NOMO-1 (cell line): ENCODE data around the gene GPRC5B.

Source experiments
- DNase-seq, 2 experiments: peaks; one replicate each; lab custom pipeline; 2025; ENCODE audit not compliant: unreplicated experiment in 2 of 2; lab: John Stamatoyannopoulos, UW

The GPRC5B gene

DNA sequence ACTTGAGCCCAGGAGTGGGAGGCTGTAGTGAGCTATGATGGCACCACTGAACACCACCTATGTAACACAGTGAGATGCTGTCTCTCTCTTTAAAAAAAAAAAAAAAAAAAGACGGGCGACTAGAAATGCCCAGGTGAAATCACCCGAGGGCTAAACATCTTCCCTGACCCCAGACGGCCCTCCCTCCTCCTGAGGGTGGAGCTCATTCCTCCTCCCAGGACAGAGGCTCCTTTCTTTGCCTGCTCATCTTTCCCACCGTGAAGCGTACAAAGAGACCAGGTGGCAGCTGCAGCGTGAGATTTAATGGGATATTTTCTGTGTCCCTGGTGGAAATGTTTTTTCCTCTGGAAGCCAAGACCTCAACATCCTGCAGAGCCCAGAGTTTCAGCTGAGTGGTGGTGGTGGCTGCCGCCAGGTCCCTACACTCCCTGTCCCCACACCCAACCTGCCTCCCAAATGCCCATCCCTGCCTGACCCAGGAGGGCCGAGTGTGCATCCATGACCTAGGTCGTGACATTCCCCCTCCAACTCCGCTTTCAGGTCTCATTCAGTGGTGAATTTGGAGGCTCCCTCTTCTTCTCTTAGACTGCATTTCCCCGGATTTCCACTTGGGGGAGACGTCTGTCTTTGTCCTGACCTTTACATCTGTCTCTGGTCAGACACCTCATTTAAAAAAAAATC is 14.4 kb upstream of the GPRC5B start:
- DNase-seq = peak in 1 of 2 experiments; percentile 40

DNA sequence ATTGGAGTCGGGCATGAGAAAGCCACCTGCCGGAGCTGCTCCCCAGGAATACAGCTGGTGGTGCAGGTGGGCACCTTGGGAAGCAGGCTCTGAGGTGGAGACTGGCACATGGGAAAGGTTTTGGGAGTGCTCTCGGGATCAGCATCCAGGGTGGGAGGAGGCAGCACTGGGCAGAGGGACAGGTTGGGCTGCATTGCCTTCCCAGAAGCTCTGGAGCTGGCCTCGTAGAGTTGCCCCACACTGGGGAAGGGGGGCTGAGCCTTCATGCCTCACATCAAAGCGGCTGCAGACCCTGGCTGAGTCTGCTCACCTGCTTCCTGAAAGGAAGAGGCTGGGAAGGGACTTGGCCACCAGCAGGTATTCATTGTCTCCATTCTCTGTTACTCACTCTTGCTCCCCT is 13.5 kb upstream of the GPRC5B start:
- DNase-seq = no peak

DNA sequence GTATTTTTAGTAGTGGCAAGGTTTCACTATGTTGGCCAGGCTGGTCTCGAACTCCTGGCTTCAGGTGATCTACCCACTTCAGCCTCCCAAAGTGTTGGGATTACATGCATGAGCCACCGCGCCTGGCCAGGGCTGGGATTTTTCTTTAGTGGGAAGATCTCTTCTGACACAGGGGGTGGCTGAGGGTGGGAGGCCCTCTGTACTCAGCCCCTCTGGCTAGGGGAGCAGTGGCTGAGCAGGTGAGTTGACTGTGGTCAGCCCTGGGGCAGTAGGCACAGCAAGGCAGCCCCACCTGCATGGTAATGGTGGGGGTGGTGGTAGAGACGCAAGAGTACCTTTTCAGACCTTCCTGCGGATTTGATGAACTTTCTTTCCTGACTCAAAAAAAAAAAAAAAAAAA is 12.3 kb upstream of the GPRC5B start:
- DNase-seq = no peak

DNA sequence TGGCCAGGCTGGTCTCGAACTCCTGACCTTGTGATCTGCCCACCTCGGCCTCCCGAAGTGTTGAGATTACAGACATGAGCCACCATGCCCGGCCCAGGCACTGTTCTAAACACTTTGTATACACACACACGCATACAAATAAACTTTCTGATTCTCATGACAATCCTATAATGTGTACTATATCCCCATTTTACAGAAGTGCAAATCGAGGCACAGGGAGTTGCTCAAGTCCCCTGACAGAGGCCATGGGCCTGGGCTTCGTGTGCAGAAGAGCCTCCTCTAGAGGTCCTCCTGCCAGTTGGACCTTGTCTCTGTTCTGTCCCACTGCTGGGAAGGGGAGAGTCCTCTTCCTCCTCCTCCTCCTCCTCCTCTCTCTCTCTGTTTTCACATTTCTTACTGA is 9.9 kb upstream of the GPRC5B start:
- no peak for DNase-seq

GRCh38 chr16:19892902-19893301 is 8.3 kb upstream of the GPRC5B start:
- no peak for DNase-seq

GRCh38 chr16:19890901-19891300 is 6.3 kb upstream of the GPRC5B start:
- DNase-seq = no peak

GRCh38 chr16:19888834-19889233 is 4.2 kb upstream of the GPRC5B start:
- no peak for DNase-seq

DNA sequence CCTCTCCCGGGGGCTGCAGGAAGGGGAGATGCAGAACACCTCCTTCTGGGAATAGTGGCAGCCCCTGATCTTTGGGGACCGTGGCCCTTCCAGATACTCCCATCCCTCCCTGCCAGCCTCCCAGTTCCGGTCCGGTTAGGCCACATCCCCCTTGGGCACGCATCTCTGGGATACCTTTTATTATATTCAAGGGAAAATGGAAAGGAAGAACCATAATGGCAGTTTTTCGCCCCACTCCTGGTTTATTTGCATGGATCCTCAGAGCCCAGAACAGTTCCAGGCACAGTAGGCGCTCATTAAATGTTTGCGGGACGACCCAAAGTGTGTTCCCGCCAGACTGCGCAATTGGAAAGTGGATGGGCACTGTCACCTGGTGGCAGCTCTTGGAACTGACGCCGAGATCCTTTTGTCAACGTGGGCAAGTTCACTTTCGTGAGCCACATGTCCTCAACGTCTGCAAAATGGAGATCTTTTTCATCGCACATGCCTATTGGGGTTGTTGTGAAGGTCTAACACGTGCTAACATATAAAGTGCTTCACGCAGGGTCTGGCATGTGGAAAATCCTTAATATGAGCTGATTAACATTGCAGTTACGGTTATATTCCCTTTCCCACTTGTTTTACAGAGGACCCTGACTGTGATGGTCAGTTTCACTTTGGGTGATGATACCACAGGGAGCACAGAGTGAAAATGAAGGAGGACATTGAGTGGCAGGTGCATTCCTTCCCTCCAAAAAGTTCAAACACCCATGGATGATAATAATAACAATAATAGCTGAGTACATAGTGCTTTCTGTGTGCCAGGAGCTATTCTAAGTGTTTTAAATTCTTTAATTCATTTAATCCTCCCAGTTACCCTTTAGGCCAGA is 1.7 kb upstream of the GPRC5B start:
- peak; percentile 56 to 80 for DNase-seq

DNA sequence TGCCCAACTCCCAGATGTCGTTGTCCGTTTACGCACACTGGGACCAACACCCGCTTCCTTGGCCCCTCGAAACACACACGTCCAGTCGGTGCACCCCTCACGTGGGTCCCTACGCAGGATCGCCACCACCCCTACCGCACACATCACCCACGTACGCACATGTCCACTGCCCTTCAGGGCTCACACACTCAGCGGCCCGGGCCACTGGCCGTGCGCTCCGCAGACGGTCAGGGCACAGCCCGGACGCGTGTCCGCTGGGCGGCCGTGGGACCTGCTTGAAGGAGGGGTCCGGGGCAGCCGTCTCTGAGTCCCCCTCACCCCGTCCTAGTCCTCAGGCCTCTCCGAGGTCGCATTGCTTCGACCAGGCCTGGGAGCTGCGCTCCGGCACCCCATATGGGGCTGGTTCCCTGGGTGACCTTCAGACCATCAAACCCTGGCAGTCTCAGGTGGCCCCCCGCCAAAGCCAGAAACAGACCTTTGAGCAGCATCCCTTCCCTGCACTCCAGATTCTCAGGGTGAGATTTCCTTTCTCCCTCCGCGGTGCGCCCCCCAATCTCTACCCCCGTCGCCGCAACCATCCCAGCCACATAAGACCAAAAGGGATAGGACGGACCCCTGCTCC is 914 bp upstream of the GPRC5B start:
- DNase-seq = no peak

DNA sequence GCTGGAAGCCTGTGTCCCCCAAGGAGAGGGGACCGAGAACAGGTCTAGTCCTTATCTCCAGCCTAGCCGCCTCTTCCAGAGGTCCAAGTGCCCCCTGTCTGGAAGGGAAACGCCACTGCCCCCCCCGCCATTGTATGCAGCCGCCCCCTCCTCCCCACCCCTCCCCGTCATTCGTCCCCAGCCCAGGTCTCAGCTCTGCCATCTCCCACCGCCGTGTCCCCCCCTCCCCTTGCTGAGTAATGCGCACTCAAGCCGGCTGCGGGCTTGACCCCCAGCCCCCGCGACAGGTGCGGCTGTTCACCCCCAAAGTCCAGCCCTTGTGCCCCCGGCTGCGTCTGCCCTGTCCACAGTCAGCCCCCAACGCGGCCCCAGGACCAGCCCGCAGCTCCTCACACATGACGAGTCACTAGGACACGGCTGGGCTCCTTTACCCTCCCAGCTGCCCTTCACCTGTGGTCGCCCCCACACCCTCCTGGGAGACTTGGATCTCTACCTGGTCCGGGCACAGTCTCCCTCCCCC is 622 bp downstream of the GPRC5B start:
- no peak for DNase-seq

DNA sequence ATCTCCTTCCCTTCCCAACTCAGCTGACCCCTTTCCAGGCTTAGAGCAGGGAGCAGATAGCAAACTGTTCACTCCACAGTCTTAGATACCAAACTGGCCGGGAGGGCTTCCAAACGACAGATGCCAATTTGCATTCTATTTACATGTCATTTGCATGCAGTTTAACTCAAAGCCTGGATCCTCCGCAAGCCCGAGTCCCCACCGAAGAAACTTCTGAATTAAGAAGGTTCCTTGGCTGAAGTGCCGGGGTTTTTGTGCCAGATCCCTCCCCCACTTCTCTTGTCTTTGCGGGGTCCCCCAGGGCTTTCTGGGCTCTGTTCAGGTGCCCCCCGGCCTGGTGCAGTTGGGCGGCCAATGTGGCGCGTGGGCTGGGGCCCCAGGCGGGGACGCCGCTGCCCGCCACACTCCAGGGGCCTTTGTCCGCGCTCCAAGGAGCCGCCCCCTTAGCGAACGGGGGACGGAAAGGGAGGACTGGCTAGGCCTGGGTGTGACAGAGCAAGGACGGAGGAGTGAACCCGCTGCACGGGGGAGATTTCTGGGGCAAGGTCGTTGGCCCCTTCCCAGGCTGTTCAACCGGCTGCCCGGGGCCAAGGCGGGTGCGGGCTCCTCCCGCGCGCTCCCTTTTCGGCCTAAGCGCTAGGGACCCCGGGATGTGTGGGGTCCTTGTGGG is 1.2 kb downstream of the GPRC5B start:
- DNase-seq = no peak

GRCh38 chr16:19882646-19883045 is 2.0 kb downstream of the GPRC5B start:
- DNase-seq = no peak

DNA sequence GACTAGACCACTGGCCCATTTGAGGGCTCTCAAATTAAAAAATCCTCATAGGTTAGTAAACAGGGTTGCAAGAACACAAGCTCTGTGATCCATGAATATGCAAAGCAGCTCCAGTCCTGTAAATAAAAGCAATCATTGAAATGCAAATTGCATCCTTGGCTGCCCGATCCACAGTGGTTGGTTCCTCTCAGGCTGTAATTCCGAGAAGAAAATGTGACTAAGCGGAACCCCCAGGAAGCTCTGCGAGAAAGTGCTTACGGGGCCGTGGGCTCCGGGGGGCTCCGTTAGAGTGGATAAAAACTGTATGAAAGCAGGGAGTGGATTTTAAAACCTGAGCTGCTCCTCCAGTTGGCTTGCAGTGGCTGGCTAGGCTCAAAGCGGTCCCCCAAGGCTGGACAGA is 2.5 kb downstream of the GPRC5B start:
- DNase-seq = no peak

- no peak for DNase-seq
Measured at GRCh38 chr16:19881783-19882182, 2.9 kb downstream of the GPRC5B start.

DNA sequence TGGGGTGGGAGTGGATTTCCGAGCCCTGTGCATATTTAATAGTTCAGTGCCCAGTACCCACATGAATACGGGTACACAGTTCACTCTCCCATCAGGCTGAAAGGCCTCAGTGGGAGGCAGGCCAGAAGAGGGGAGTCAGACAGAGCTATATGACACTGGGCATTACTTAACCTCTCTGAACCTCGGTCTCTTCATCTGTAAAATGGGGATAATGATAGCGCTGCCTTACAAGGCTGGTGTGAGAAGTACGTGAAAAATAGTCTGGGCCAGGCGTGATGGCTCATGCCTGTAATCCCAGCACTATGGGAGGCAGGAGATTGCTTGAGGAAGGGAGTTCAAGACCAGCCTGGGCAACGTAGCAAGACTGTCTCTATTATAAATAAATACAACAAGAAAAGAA is 3.6 kb downstream of the GPRC5B start:
- DNase-seq = no peak

DNA sequence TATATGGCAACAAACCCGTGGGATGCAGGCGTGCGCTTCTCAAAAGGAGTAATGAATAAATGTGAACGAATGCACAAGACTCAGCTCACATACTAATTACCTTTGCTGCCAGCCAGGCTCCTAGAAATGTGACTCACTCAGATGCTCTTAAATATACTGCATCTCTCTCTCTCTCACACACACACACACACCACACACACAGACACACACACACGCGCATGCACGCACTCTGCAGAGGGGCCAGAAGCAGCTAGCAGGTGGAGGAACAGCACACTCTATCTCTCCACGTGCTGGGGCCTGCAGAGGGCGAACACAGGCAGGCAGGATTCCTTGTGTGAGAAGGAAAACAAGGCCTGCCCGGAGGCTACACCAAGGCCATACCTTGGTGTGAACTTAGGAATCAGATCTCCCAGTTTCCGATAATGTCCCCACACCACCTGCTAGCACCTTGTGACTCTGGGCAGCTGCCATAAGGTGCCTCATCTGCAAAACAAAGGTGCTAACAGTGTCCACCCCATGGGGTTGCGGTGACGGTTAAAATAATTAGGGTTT is 5.3 kb downstream of the GPRC5B start:
- DNase-seq = no peak

GRCh38 chr16:19878757-19879156 is 5.9 kb downstream of the GPRC5B start:
- no peak for DNase-seq

- DNase-seq = no peak
Measured at GRCh38 chr16:19876501-19877059, 8.1 kb downstream of the GPRC5B start.

DNA sequence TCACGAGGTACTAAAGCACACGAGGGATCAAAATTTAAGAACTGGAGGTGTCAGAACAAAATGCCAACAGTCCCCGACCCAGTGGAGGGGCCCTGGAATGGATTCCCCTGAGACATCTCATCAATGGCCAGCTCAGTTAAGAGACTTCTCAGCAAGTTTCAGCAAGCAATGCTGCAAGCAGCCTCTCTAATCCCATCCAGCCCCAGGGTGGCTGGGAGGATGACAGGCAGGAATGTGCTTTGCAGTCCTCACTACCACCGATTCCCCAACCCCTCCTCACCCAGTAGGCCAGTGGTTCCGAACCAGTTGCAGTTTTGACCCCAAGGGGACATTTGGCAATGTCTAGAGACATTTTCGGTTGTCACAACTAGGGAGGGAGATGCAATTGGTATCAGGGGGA is 8.7 kb downstream of the GPRC5B start:
- DNase-seq = no peak

- DNase-seq = no peak
Measured at GRCh38 chr16:19874851-19875546, 9.6 kb downstream of the GPRC5B start.
